ENCODE measurements around the gene TRIM63.

TRIM63 gene

GRCh38 chr1:26041978-26042377, 25.5 kb downstream of the TRIM63 start:
- intact Hi-C loops (cut with DNase I): no loop called here
- no peak for DNase-seq

- intact Hi-C loops (cut with DNase I): no loop called here
These were observed 26.0 kb downstream of the TRIM63 start for GRCh38 chr1:26041401-26041800.

GRCh38 chr1:26038904-26039303, 28.5 kb downstream of the TRIM63 start:
- DNase-seq: no peak
- intact Hi-C loops (cut with DNase I): loop anchor here (5.0 kb wide), 2 partner anchors 63 to 108 kb away; no protein-coding TSS in a partner anchor

More at GRCh38 chr1:26041401-26041800, 26.0 kb downstream of the TRIM63 start:
- no peak for DNase-seq

- intact Hi-C loops (cut with DNase I): loop anchor here (5.0 kb wide), 2 partner anchors 64 to 109 kb away; no protein-coding TSS in a partner anchor
These were observed 29.0 kb downstream of the TRIM63 start for GRCh38 chr1:26038477-26038876.

GRCh38 chr1:26037904-26038303, 29.5 kb downstream of the TRIM63 start:
- intact Hi-C loops (cut with DNase I): loop anchor here (5.0 kb wide), 2 partner anchors 64 to 109 kb away; no protein-coding TSS in a partner anchor
- DNase-seq: no peak

More at GRCh38 chr1:26038477-26038876, 29.0 kb downstream of the TRIM63 start:
- DNase-seq: no peak

- DNase-seq: no peak
- intact Hi-C loops (cut with DNase I): loop anchor here (5.0 kb wide), 2 partner anchors 65 to 110 kb away; no protein-coding TSS in a partner anchor
These were observed 30.6 kb downstream of the TRIM63 start for GRCh38 chr1:26036756-26037281.

GRCh38 chr1:26035959-26036755, 31.3 kb downstream of the TRIM63 start:
- DNase-seq: peak; percentile 67 to 94 (median 86)
- intact Hi-C loops (cut with DNase I): loop anchor here (5.0 kb wide), 2 partner anchors 66 to 111 kb away; no protein-coding TSS in a partner anchor

GRCh38 chr1:26035203-26035958, 32.0 kb downstream of the TRIM63 start:
- intact Hi-C loops (cut with DNase I): loop anchor here (5.0 kb wide), 2 partner anchors 67 to 112 kb away; no protein-coding TSS in a partner anchor
- DNase-seq: peak; percentile 94 to 98 (median 97)

- intact Hi-C loops (cut with DNase I): loop anchor here (5.0 kb wide), 2 partner anchors 68 to 113 kb away; no protein-coding TSS in a partner anchor
- DNase-seq: peak in 2 of 42 donors; percentile 23 to 24
These were observed 32.8 kb downstream of the TRIM63 start for GRCh38 chr1:26034504-26035202.

- intact Hi-C loops (cut with DNase I): no loop called here
- DNase-seq: no peak
These were observed 34.6 kb downstream of the TRIM63 start for GRCh38 chr1:26032656-26033357.

GRCh38 chr1:26031611-26032220, 35.7 kb downstream of the TRIM63 start:
- no peak for DNase-seq
- intact Hi-C loops (cut with DNase I): no loop called here

- intact Hi-C loops (cut with DNase I): no loop called here
- no peak for DNase-seq
These were observed 36.2 kb downstream of the TRIM63 start for GRCh38 chr1:26031196-26031595.

GRCh38 chr1:26029864-26030481, 37.5 kb downstream of the TRIM63 start:
- intact Hi-C loops (cut with DNase I): no loop called here
- no peak for DNase-seq

- intact Hi-C loops (cut with DNase I): no loop called here
- DNase-seq: no peak
These were observed 38.2 kb downstream of the TRIM63 start for GRCh38 chr1:26029054-26029863.

GRCh38 chr1:26028490-26028980, 38.9 kb downstream of the TRIM63 start:
- intact Hi-C loops (cut with DNase I): no loop called here
- DNase-seq: peak in 3 of 42 donors; percentile 22 to 36 (median 24)

Data from head of caudate nucleus (tissue), 42 donors.